HL-60 (cell line): ENCODE data around the gene EXOC7.

Experiments used
- DNase-seq, 2 experiments: peaks; one replicate each; pipeline ENCODE4 v3.0.0-alpha.2; 2010 to 2020; ENCODE audit warnings: low read depth in 1 of 2, low spot score in 1 of 2
- H3K27ac ChIP-seq: fragments of 250-450 bp; sonication (Bioruptor Pico); replicated peaks from 2 replicates; pipeline ENCODE4 v1.5.1; 2020; ENCODE audit warnings: mild to moderate bottlenecking, moderate library complexity
- H3K27me3 ChIP-seq: fragments of 250-450 bp; sonication (Bioruptor Pico); 2 replicates; pipeline ENCODE4 v1.5.1; 2021; ENCODE audit warnings: mild to moderate bottlenecking, moderate library complexity; ENCODE audit not compliant: insufficient read depth, poor library complexity, severe bottlenecking
- H3K4me3 ChIP-seq: replicated peaks from 2 replicates; pipeline ENCODE4 v1.5.1; 2011; ENCODE audit warnings: mild to moderate bottlenecking, control low read depth, low read length; ENCODE audit not compliant: insufficient read depth
- GABPA ChIP-seq: IDR thresholded peaks from 2 replicates; pipeline ENCODE4 v1.6.1; 2012; ENCODE audit warnings: low read depth
- POLR2AphosphoS5 ChIP-seq: IDR thresholded peaks from 2 replicates; pipeline ENCODE4 v1.6.1; 2012; ENCODE audit warnings: low read depth
- SPI1 ChIP-seq: IDR thresholded peaks from 2 replicates; pipeline ENCODE4 v1.6.1; 2012; ENCODE audit warnings: low read depth, mild to moderate bottlenecking, borderline replicate concordance
- TF ChIP-seq, protein P1 (sequence below): IDR thresholded peaks from one replicate; pipeline ENCODE4 v1.5.1; 2011; ENCODE audit warnings: low read length, control low read depth, inconsistent platforms; ENCODE audit not compliant: insufficient read depth
- TF ChIP-seq, protein P2 (sequence below): IDR thresholded peaks from 2 replicates; pipeline ENCODE4 v1.6.1; 2012; ENCODE audit warnings: low read depth; ENCODE audit not compliant: insufficient replicate concordance

The EXOC7 gene

DNA sequence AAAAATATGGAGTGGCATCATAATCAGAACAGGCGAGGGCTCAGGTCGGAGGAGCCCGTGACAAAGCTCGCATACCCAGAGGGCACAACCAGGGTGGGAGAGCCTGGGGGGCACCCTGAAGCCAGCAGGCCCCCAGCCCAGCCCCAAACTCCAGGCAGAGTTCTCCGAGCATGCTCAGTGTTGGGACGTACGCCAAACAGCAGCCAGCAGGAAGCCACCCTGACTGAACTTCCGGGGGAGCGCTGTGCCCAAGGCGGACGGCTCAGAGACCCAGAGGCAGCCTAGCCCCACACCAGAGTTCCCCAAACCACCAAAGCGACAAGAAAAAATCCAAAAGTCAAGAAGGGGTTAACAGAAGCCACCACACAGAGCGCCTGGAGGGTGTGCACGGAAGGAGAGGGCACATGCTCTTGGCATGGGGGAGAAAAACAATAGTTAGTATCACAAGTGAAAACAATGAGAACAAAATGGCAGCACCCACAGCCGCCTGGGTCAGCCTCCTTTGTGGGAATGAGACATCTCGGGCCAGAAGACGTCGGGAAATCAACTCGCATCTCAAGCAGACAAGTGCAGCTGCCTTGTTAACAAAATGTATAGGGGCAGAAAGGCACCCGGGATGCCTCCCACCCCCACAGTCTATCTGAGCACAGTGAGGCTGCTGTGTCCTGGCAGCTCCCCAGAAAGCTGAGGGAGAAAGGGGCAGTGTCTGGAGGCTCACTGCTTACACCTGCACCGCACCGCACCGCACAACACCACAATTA is 11.9 kb downstream of the EXOC7 start:
- no peak for DNase-seq
- Histone ChIP-seq H3K27ac (no peak overlapping the region), H3K4me3 (no peak overlapping the region), H3K27me3 (no peaks in the 10 kb centered on the region)
- no peak for TF ChIP-seq SPI1
- TF ChIP-seq, protein P1, sequence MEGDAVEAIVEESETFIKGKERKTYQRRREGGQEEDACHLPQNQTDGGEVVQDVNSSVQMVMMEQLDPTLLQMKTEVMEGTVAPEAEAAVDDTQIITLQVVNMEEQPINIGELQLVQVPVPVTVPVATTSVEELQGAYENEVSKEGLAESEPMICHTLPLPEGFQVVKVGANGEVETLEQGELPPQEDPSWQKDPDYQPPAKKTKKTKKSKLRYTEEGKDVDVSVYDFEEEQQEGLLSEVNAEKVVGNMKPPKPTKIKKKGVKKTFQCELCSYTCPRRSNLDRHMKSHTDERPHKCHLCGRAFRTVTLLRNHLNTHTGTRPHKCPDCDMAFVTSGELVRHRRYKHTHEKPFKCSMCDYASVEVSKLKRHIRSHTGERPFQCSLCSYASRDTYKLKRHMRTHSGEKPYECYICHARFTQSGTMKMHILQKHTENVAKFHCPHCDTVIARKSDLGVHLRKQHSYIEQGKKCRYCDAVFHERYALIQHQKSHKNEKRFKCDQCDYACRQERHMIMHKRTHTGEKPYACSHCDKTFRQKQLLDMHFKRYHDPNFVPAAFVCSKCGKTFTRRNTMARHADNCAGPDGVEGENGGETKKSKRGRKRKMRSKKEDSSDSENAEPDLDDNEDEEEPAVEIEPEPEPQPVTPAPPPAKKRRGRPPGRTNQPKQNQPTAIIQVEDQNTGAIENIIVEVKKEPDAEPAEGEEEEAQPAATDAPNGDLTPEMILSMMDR: no peak
- TF ChIP-seq GABPA: no peak
- TF ChIP-seq, protein P2, sequence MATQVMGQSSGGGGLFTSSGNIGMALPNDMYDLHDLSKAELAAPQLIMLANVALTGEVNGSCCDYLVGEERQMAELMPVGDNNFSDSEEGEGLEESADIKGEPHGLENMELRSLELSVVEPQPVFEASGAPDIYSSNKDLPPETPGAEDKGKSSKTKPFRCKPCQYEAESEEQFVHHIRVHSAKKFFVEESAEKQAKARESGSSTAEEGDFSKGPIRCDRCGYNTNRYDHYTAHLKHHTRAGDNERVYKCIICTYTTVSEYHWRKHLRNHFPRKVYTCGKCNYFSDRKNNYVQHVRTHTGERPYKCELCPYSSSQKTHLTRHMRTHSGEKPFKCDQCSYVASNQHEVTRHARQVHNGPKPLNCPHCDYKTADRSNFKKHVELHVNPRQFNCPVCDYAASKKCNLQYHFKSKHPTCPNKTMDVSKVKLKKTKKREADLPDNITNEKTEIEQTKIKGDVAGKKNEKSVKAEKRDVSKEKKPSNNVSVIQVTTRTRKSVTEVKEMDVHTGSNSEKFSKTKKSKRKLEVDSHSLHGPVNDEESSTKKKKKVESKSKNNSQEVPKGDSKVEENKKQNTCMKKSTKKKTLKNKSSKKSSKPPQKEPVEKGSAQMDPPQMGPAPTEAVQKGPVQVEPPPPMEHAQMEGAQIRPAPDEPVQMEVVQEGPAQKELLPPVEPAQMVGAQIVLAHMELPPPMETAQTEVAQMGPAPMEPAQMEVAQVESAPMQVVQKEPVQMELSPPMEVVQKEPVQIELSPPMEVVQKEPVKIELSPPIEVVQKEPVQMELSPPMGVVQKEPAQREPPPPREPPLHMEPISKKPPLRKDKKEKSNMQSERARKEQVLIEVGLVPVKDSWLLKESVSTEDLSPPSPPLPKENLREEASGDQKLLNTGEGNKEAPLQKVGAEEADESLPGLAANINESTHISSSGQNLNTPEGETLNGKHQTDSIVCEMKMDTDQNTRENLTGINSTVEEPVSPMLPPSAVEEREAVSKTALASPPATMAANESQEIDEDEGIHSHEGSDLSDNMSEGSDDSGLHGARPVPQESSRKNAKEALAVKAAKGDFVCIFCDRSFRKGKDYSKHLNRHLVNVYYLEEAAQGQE: no peak
- TF ChIP-seq POLR2AphosphoS5: no peak

DNA sequence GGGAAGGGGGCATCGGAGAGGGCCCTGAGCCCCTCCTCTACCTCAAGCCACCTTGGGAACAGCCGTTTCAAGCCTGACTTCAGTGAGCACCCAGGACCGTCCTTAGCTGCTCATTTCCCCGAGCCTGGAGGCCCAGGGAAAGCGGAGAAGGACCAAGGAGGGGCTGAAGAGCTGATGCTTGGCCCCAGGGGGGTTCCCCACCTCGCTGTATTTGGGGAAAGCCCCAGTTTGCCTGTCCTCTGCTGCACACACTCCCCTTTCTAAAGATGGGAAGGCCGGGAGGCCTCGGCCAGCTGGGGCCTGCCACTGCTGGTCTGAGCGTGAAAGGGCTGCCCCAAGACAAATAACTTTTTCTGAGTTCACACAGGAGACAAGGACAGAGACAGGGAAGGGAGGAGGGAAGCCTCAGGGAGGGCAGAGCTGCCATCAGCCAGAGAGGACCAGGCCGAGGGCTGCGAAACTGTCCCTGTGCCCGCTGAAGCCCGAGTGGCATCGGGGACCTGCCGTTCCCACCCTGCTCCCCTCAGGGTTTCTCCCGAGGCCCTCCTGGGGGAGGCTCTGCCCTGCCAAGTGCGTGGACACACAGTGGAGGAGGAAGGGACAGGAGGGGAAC is 13.0 kb downstream of the EXOC7 start:
- no peak overlapping the region for H3K4me3 ChIP-seq
- TF ChIP-seq SPI1 (no peak), GABPA (no peak), POLR2AphosphoS5 (no peak)
- TF ChIP-seq, protein P1: no peak
- TF ChIP-seq, protein P2: no peak
- DNase-seq: no peak
- no peaks in the 10 kb centered on the region for H3K27me3 ChIP-seq
- no peak overlapping the region for H3K27ac ChIP-seq

DNA sequence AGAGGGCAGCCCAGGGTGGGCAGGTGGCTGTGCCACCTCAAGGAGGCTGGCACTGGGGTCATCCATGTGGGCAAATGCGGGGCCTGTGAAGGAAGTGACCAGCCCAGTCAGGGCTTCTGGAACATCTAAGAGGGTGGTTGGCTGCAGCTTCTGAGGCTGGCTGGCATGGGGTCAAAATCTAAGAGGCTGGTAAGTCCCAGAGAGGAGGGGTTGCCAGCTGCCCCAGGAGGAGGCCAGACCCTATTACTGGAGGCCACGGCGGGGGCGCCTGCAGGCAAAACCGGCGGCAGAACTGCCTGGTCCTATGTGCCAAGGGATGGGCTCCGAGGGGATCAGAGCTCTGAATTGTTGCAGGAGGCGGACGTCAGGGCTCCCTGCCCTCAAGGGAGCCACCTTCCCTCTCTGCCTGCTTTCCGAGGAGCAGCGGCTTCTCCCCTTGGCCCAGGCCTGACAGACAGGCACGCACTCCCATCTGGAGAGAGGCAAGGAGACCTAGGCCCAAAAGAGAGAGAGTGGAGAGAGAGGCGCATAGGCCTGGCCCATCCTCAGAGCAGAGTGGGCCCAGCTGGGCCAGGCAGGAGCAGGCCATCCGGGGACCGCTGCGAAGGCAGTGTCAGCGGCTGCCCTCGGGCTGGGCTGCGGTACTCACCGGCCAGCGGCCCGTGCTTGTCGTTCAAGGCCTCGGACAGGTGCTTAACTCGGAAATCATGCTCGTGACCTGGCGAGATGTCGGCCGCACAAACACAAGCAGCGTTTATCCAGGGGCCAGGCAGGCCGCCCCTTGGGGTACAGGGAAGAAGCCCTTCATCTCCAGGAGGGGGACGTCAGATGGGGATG is 13.7 kb downstream of the EXOC7 start:
- no peak for TF ChIP-seq POLR2AphosphoS5
- TF ChIP-seq SPI1: no peak
- TF ChIP-seq, protein P1: no peak
- TF ChIP-seq, protein P2: no peak
- no peak for TF ChIP-seq GABPA
- Histone ChIP-seq H3K4me3 (no peak overlapping the region), H3K27ac (no peak overlapping the region), H3K27me3 (no peaks in the 10 kb centered on the region)
- no peak for DNase-seq
